KMS-11 (cell line): ENCODE results near the gene DIPK1B.
A peak's percentile ranks its signal among the peaks of the same experiment; 100 is the strongest.
"Not testable (repeated sequence)": the region's sequence is repeated elsewhere in the genome, so short reads cannot be mapped to it uniquely, and the experiment has no call there.

ENCODE experiments used
- H2AFZ ChIP-seq: fragments of 200-600 bp; sonication (generic); 2 replicates; pipeline ENCODE4 v1.6.1; 2016; ENCODE audit warnings: antibody characterized with exemption, mixed run types, low read depth
- H3K27ac ChIP-seq: fragments of 200-600 bp; sonication (generic); 2 replicates; pipeline ENCODE4 v1.6.1; 2016; ENCODE audit warnings: mild to moderate bottlenecking, mixed run types
- H3K27me3 ChIP-seq: fragments of 200-600 bp; sonication (generic); 2 replicates; pipeline ENCODE4 v1.6.1; 2017; ENCODE audit warnings: mild to moderate bottlenecking, low read depth, mixed run types, moderate library complexity; ENCODE audit not compliant: insufficient read depth
- H3K36me3 ChIP-seq: fragments of 200-600 bp; sonication (generic); 2 replicates; pipeline ENCODE4 v1.6.1; 2017; ENCODE audit warnings: mild to moderate bottlenecking, mixed run types; ENCODE audit not compliant: insufficient read depth
- H3K4me1 ChIP-seq: fragments of 200-600 bp; sonication (generic); 2 replicates; pipeline ENCODE4 v1.6.1; 2016; ENCODE audit warnings: mild to moderate bottlenecking, low read depth, mixed run types; ENCODE audit not compliant: poor library complexity, severe bottlenecking
- H3K4me2 ChIP-seq: fragments of 200-600 bp; sonication (generic); 2 replicates; pipeline ENCODE4 v1.7.0; 2016; ENCODE audit warnings: mild to moderate bottlenecking, mixed run types
- H3K4me3 ChIP-seq: fragments of 200-600 bp; sonication (generic); IDR thresholded peaks from 2 replicates; pipeline ENCODE4 v1.6.1; 2017; ENCODE audit warnings: low read depth, low read length, mixed read lengths; ENCODE audit not compliant: insufficient read depth
- H3K79me2 ChIP-seq: fragments of 200-600 bp; sonication (generic); 2 replicates; pipeline ENCODE4 v1.6.1; 2016; ENCODE audit warnings: low read depth, mixed run types; ENCODE audit not compliant: insufficient read depth
- H3K9ac ChIP-seq: fragments of 200-600 bp; sonication (generic); 2 replicates; pipeline ENCODE4 v1.6.1; 2016; ENCODE audit warnings: mild to moderate bottlenecking, mixed run types
- H4K20me1 ChIP-seq: fragments of 200-600 bp; sonication (generic); 2 replicates; pipeline ENCODE4 v1.6.1; 2016; ENCODE audit warnings: mild to moderate bottlenecking, mixed run types; ENCODE audit not compliant: insufficient read depth
- TF ChIP-seq, protein P1 (sequence below): fragments of 200-600 bp; sonication (generic); conservative IDR thresholded peaks from 2 replicates; pipeline ENCODE4 v1.6.1; 2017; ENCODE audit warnings: low read depth, mild to moderate bottlenecking, antibody characterized with exemption, low read length, moderate library complexity, mixed read lengths

Gene DIPK1B

DNA sequence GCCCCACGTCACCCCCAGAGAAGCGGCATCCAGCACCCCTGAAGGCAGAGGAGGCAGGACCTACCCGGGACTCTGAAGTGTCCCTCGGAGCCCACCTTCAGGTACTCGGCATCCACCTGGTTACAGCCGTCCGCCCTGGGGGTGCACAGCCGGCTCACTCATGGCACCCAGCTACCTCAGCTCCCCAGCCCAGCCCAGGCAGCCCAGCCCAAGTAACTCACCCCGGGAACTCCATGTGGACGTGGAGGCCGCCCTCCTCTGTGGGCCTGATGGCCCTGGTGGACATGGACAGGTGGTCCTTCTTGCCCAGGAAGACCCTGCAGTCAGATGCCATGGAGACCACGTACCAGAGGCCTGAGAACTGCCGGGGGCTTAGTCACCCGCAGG lies 51.3 kb downstream of the DIPK1B start:
- TF ChIP-seq, protein P1, sequence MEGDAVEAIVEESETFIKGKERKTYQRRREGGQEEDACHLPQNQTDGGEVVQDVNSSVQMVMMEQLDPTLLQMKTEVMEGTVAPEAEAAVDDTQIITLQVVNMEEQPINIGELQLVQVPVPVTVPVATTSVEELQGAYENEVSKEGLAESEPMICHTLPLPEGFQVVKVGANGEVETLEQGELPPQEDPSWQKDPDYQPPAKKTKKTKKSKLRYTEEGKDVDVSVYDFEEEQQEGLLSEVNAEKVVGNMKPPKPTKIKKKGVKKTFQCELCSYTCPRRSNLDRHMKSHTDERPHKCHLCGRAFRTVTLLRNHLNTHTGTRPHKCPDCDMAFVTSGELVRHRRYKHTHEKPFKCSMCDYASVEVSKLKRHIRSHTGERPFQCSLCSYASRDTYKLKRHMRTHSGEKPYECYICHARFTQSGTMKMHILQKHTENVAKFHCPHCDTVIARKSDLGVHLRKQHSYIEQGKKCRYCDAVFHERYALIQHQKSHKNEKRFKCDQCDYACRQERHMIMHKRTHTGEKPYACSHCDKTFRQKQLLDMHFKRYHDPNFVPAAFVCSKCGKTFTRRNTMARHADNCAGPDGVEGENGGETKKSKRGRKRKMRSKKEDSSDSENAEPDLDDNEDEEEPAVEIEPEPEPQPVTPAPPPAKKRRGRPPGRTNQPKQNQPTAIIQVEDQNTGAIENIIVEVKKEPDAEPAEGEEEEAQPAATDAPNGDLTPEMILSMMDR, result no peak

DNA sequence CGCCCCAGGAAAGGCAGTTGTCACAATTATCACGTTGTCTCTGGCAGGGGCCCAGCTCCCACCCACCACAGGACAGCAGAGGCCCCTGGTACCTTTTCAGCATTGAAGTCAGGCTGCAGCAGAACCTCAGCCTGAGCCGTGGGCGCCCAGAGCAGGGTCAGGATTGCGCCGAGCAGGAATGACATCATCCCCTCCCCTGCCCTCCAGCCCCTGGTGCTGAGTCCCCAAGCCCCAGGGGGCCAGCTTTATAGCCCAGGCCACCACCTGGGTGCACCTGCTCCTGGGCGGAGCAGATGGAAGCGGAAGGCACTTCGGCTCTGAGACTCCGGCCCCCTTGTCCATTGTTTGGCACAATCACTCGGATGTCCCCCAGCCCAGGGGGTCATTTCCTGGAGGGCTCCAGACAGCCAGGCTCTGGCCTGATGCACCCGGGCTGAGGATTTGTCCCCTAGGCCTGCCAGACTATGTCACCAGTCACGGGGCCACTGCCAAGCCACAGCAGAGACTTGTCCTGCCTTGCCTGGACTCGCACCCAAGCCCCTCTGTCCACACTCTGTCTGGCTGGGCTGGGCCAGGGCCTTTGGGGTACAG lies 52.0 kb downstream of the DIPK1B start, which contains the start of gene LCN15:
Gene LCN15, minus strand, starts transcription at position 218 of the 591 bp plus-strand sequence. Its CDS starts 30 bp downstream, at position 188.
- Histone ChIP-seq H3K27ac (no peak within 1 kb of the TSS), H3K27me3 (peaks cover 26% of the 10 kb centered on the region), H2AFZ (no peak within 1 kb of the TSS), H3K79me2 (no peaks in the 10 kb centered on the region), H3K4me3 (no peak within 1 kb of the TSS), H3K4me2 (peak within 1 kb of the TSS; percentile 73), H3K4me1 (peaks cover 58% of the 10 kb centered on the region), H3K36me3 (no peaks in the 10 kb centered on the region), H4K20me1 (no peaks in the 10 kb centered on the region), H3K9ac (no peak within 1 kb of the TSS)
- TF ChIP-seq, protein P1, result no peak

More for the DNA sequence above, 51.3 kb downstream of the DIPK1B start:
- no peak overlapping the region for H3K27ac ChIP-seq
- peaks cover 26% of the 10 kb centered on the region for H3K27me3 ChIP-seq
- H3K4me3 ChIP-seq, result no peak overlapping the region
- no peaks in the 10 kb centered on the region for H3K36me3 ChIP-seq
- no peak overlapping the region for H3K9ac ChIP-seq
- peaks cover 56% of the 10 kb centered on the region for H3K4me1 ChIP-seq
- H3K79me2 ChIP-seq, result no peaks in the 10 kb centered on the region
- H3K4me2 ChIP-seq, result no peak overlapping the region
- H2AFZ ChIP-seq, result no peak overlapping the region
- no peaks in the 10 kb centered on the region for H4K20me1 ChIP-seq

DNA sequence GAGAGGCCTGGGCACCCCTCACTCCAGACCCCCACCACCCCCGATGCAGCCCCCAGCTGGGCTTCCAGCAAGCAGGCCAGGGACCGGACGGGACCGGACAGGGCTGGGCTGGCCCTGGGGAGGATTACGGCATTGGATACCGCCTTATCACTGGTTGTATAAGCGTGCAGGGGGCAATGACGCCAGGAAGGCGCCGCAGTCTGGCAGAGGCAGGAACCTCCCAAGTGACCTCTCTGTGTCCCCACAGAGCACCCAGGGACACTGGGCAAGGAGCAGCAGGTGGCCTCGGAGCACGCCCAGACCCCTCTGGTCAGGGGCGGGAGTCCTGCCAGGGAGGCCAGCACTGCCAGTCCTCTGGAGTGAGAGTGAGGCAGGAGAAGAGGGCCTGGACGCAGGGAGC lies 52.7 kb downstream of the DIPK1B start:
- peak overlapping the region; percentile 73 for H3K4me2 ChIP-seq
- H3K36me3 ChIP-seq, result no peaks in the 10 kb centered on the region
- H3K4me3 ChIP-seq, result no peak overlapping the region
- no peak overlapping the region for H3K27ac ChIP-seq
- H3K79me2 ChIP-seq, result no peaks in the 10 kb centered on the region
- peaks cover 25% of the 10 kb centered on the region for H3K27me3 ChIP-seq
- H3K9ac ChIP-seq, result no peak overlapping the region
- TF ChIP-seq, protein P1, result no peak
- H4K20me1 ChIP-seq, result no peaks in the 10 kb centered on the region
- H2AFZ ChIP-seq, result no peak overlapping the region
- peaks cover 58% of the 10 kb centered on the region for H3K4me1 ChIP-seq

DNA sequence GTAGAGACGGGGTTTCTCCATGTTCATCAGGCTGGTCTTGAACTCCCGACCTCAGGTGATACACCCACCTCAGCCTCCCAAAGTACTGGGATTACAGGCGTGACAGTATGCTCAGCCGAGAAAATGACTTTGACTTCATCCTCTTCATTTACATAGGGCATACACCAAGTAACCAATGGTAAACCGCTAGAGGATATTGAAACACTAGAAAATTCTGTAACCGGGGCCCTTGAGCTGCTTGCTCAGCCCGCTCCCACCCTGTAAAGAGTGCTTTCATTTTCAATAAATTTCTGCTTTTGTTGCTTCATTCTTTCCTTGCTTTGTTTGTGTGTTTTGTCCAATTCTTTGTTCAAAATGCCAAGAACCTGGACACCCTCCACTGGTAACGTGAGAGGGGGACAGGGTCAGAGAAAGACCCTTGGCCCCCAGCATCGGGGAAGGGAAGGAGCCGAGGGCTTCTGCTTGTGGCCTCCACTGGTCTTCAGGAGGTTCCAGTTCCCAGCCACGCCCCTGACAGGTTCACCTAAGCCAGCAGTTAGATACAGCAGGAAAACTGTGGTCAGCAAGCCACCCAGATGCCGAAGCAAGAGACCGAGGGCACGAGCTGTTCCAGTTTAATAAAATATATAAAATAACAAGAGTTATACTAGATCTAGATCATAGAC lies 53.5 kb downstream of the DIPK1B start:
- H3K36me3 ChIP-seq, H3K9ac ChIP-seq, H3K4me3 ChIP-seq, H4K20me1 ChIP-seq, H3K79me2 ChIP-seq: not testable (repeated sequence)
- Histone ChIP-seq H3K4me1 (peaks cover 55% of the 10 kb centered on the region), H3K27ac (0 out of 2 replicates have a peak overlapping the region, but pooled peaks have one; percentile 2), H2AFZ (peak overlapping the region; percentile 42; the same call in 1 of the 2 replicates), H3K4me2 (peak overlapping the region; percentile 73), H3K27me3 (peaks cover 22% of the 10 kb centered on the region)
